Urinary bladder (tissue), 2 donors: ENCODE data around the gene ZNF329. TPM values are rescaled to one million over a fixed set of nuclear protein-coding genes. Genes with fewer than 3 reads are reported as not detected.

Experiments used
- polyA plus RNA-seq: library from polyadenylated mRNA; stranded (reverse); fragments of 200-250 nt; gene quantifications from one replicate; pipeline ENCODE4 v1.2.3, GENCODE V29; 2013
- total RNA-seq: library from RNA; depleted of rRNA; stranded (reverse); fragments of >200 nt; gene quantifications from one replicate; pipeline ENCODE4 v1.2.3, GENCODE V29; 2014
- donor health status: healthy.

Gene ZNF329
- total and polyA plus RNA-seq, 2 donors, result 9.4 to 19.6 TPM

Other genes starting within 250 kb of the ZNF329 start
- 35.6 TPM for gene ZNF417, start 234.2 kb downstream of the ZNF329 start, total RNA-seq
- 5.1 TPM for gene ZNF417, start 234.2 kb downstream of the ZNF329 start, polyA plus RNA-seq
- 18.7 TPM for gene ZNF418, start 215.4 kb downstream of the ZNF329 start, total RNA-seq
- 4.5 TPM for gene ZNF418, start 215.4 kb downstream of the ZNF329 start, polyA plus RNA-seq
- 12.0 TPM for gene ZNF256, start 203.1 kb downstream of the ZNF329 start, total RNA-seq
- 5.9 TPM for gene ZNF256, start 203.1 kb downstream of the ZNF329 start, polyA plus RNA-seq
- 1.0 TPM for gene C19orf18, start 176.3 kb downstream of the ZNF329 start, total RNA-seq
- 0.67 TPM for gene C19orf18, start 176.3 kb downstream of the ZNF329 start, polyA plus RNA-seq
- gene ZNF606, start 148.0 kb downstream of the ZNF329 start, total RNA-seq, result 35.4 TPM
- gene ZNF606, start 148.0 kb downstream of the ZNF329 start, polyA plus RNA-seq, result 11.2 TPM
- not detected for gene ZSCAN1, start 116.8 kb downstream of the ZNF329 start, total RNA-seq
- 0.44 TPM for gene ZSCAN1, start 116.8 kb downstream of the ZNF329 start, polyA plus RNA-seq
- 12.6 TPM for gene ZNF135, start 91.5 kb downstream of the ZNF329 start, total RNA-seq
- gene ZNF135, start 91.5 kb downstream of the ZNF329 start, polyA plus RNA-seq, result 9.0 TPM
- gene ZSCAN18, start 52.6 kb downstream of the ZNF329 start, total RNA-seq, result 73.1 TPM
- gene ZSCAN18, start 52.6 kb downstream of the ZNF329 start, polyA plus RNA-seq, result 98.2 TPM
- 18.9 TPM for gene ZNF274, start 32.3 kb upstream of the ZNF329 start, total RNA-seq
- 32.1 TPM for gene ZNF274, start 32.3 kb upstream of the ZNF329 start, polyA plus RNA-seq
- gene ZNF544, start 78.1 kb upstream of the ZNF329 start, total RNA-seq, result 51.4 TPM
- 23.6 TPM for gene ZNF544, start 78.1 kb upstream of the ZNF329 start, polyA plus RNA-seq
- gene ZNF8, start 128.2 kb upstream of the ZNF329 start, total RNA-seq, result 7.8 TPM
- 1.8 TPM for gene ZNF8, start 128.2 kb upstream of the ZNF329 start, polyA plus RNA-seq
- gene ERVK3-1, start 154.6 kb upstream of the ZNF329 start, total RNA-seq, result 30.1 TPM
- 33.9 TPM for gene ERVK3-1, start 154.6 kb upstream of the ZNF329 start, polyA plus RNA-seq
- 2.9 TPM for gene ZSCAN22, start 176.2 kb upstream of the ZNF329 start, total RNA-seq
- gene ZSCAN22, start 176.2 kb upstream of the ZNF329 start, polyA plus RNA-seq, result 1.6 TPM
- 0.69 TPM for gene A1BG, start 202.7 kb upstream of the ZNF329 start, total RNA-seq
- gene A1BG, start 202.7 kb upstream of the ZNF329 start, polyA plus RNA-seq, result 19.3 TPM
- 2.1 TPM for gene ZNF497, start 212.0 kb upstream of the ZNF329 start, total RNA-seq
- gene ZNF497, start 212.0 kb upstream of the ZNF329 start, polyA plus RNA-seq, result 0.73 TPM
- gene ZNF837, start 230.2 kb upstream of the ZNF329 start, total RNA-seq, result 1.5 TPM
- gene ZNF837, start 230.2 kb upstream of the ZNF329 start, polyA plus RNA-seq, result 1.6 TPM
- 1,214 TPM for gene RPS5, start 236.5 kb upstream of the ZNF329 start, total RNA-seq
- 1,879 TPM for gene RPS5, start 236.5 kb upstream of the ZNF329 start, polyA plus RNA-seq
- gene RNF225, start 244.9 kb upstream of the ZNF329 start, total RNA-seq, result not detected
- 0.11 TPM for gene RNF225, start 244.9 kb upstream of the ZNF329 start, polyA plus RNA-seq